CD14-positive monocyte (primary cell): ENCODE results near the gene PLIN1. TPM values are rescaled to one million over a fixed set of nuclear protein-coding genes. Genes with fewer than 3 reads are reported as not detected.

Experiments used
- DNase-seq, 3 donors: peaks; one replicate each; pipeline ENCODE4 v3.0.0-alpha.2; 2011 to 2022
- H2AFZ ChIP-seq: 2 replicates; pipeline ENCODE4 v1.6.0; 2012; ENCODE audit warnings: mild to moderate bottlenecking, low read depth, low read length, inconsistent platforms; ENCODE audit not compliant: insufficient read depth, poor library complexity, severe bottlenecking
- H3K27ac ChIP-seq, 2 donors: 1 replicate in 1 of 2; 2 replicates in 1 of 2; pipeline ENCODE4 v1.5.1; 2012 to 2013; ENCODE audit warnings: low read length in 2 of 2, control low read depth in 1 of 2, inconsistent platforms in 1 of 2, low read depth in 1 of 2, mild to moderate bottlenecking in 1 of 2
- H3K27me3 ChIP-seq, 2 donors: one replicate each; pipeline versions ENCODE4 v1.6.0 to v1.6.1; 2011 to 2013; ENCODE audit warnings: low read length in 2 of 2; ENCODE audit not compliant: control insufficient read depth in 2 of 2, insufficient read depth in 2 of 2
- H3K36me3 ChIP-seq, 2 donors: replicated peaks in 1 of 2; 1 replicate in 1 of 2; 2 replicates in 1 of 2; pipeline versions ENCODE4 v1.5.1 to v1.6.1; 2012 to 2013; ENCODE audit warnings: low read length in 2 of 2, control low read depth in 1 of 2, inconsistent platforms in 1 of 2, mild to moderate bottlenecking in 1 of 2; ENCODE audit not compliant: insufficient read depth in 2 of 2, control insufficient read depth in 1 of 2
- H3K4me1 ChIP-seq, 2 donors: 1 replicate in 1 of 2; 2 replicates in 1 of 2; pipeline versions ENCODE4 v1.5.1 to v1.6.1; 2012 to 2013; ENCODE audit warnings: low read length in 2 of 2, control low read depth in 1 of 2, inconsistent platforms in 1 of 2, mild to moderate bottlenecking in 1 of 2, moderate library complexity in 1 of 2; ENCODE audit not compliant: insufficient read depth in 2 of 2, control insufficient read depth in 1 of 2
- H3K4me2 ChIP-seq: replicated peaks from 2 replicates; pipeline ENCODE3; 2012; ENCODE audit warnings: low read length, moderate library complexity, mild to moderate bottlenecking; ENCODE audit not compliant: poor library complexity, severe bottlenecking; ENCODE audit errors: extremely low read depth
- H3K4me3 ChIP-seq, 3 experiments: fragments of 200-600 bp in 1 of 3; sonication (generic) in 1 of 3; replicated peaks in 1 of 3; 1 replicate in 2 of 3; 2 replicates in 1 of 3; pipeline ENCODE4 v1.5.1; 2011 to 2013; ENCODE audit warnings: low read length in 3 of 3, mild to moderate bottlenecking in 3 of 3, control low read depth in 2 of 3, low read depth in 2 of 3, inconsistent platforms in 1 of 3, moderate library complexity in 1 of 3
- H3K79me2 ChIP-seq: 2 replicates; pipeline ENCODE4 v1.6.0; 2012; ENCODE audit warnings: mild to moderate bottlenecking, control low read depth, inconsistent platforms, low read length, moderate library complexity; ENCODE audit not compliant: insufficient read depth
- H3K9ac ChIP-seq: 2 replicates; pipeline ENCODE4 v1.6.0; 2017; ENCODE audit warnings: low read length, mild to moderate bottlenecking; ENCODE audit not compliant: insufficient read depth, poor library complexity, severe bottlenecking
- H3K9me3 ChIP-seq, 2 donors: replicated peaks in 1 of 2; 1 replicate in 1 of 2; 2 replicates in 1 of 2; pipeline versions ENCODE4 v1.5.1 to v1.6.1; 2012 to 2013; ENCODE audit warnings: low read length in 2 of 2, control low read depth in 1 of 2; ENCODE audit not compliant: control insufficient read depth in 1 of 2, insufficient read depth in 1 of 2
- H4K20me1 ChIP-seq: 2 replicates; pipeline ENCODE4 v1.6.0; 2012; ENCODE audit warnings: mild to moderate bottlenecking, low read length, control low read depth, moderate library complexity; ENCODE audit not compliant: insufficient read depth
- H3K27ac Mint-ChIP-seq, 7 donors: one replicate each; pipeline ENCODE4 v1.8.0; 2020; ENCODE audit warnings: mild to moderate bottlenecking in 7 of 7, mixed read lengths in 7 of 7, moderate library complexity in 6 of 7, inconsistent platforms in 2 of 7
- H3K27me3 Mint-ChIP-seq, 3 donors: one replicate each; pipeline ENCODE4 v1.8.0; 2021 to 2022; ENCODE audit warnings: low read depth in 3 of 3, mild to moderate bottlenecking in 3 of 3, mixed read lengths in 3 of 3, moderate library complexity in 3 of 3, inconsistent platforms in 1 of 3
- H3K36me3 Mint-ChIP-seq, 2 donors: one replicate each; pipeline ENCODE4 v1.8.0; 2020; ENCODE audit warnings: mixed read lengths in 2 of 2, inconsistent platforms in 1 of 2, mild to moderate bottlenecking in 1 of 2
- H3K4me1 Mint-ChIP-seq: one replicate; pipeline ENCODE4 v1.8.0; 2020; ENCODE audit warnings: mild to moderate bottlenecking, mixed read lengths
- H3K4me3 Mint-ChIP-seq, 2 donors: one replicate each; pipeline ENCODE4 v1.8.0; 2020; ENCODE audit warnings: mild to moderate bottlenecking in 2 of 2, mixed read lengths in 2 of 2, moderate library complexity in 1 of 2
- H3K9me3 Mint-ChIP-seq, 7 donors: one replicate each; pipeline ENCODE4 v1.8.0; 2020 to 2022; ENCODE audit warnings: mixed read lengths in 7 of 7, mild to moderate bottlenecking in 6 of 7, moderate library complexity in 6 of 7, inconsistent platforms in 2 of 7
- CTCF ChIP-seq: fragments of 200-600 bp; IDR thresholded peaks from one replicate; pipeline ENCODE4 v1.8.0; 2022; ENCODE audit warnings: antibody characterized with exemption, mild to moderate bottlenecking
- WGBS: methylation state at CpG from one replicate; pipeline ENCODE4 v1.1.5; 2013; ENCODE audit warnings: missing lambda C conversion rate; ENCODE audit not compliant: insufficient coverage; 5-methylcytosine and 5-hydroxymethylcytosine counted together
- intact Hi-C, 2 donors: fragments of 100-400 bp; cut with micrococcal nuclease; formaldehyde crosslinking; loops; one replicate each; pipeline versions ENCODE4 v1.15.0 to v1.15.1; 2023
- polyA plus RNA-seq, 3 donors: library from polyadenylated mRNA; depleted of rRNA in 1 of 3; unstranded in 2 of 3; stranded (reverse) in 1 of 3; fragments of 300-500 nt in 2 of 3; fragments of >200 nt in 1 of 3; fragmentation: Illumina TruSeq in 2 of 3; gene quantifications; 1 replicate in 2 of 3; 2 replicates in 1 of 3; pipeline ENCODE4 v1.2.3, GENCODE V29; 2012 to 2021

PLIN1 gene
- polyA plus RNA-seq, 3 donors, result 0.12 TPM; not detected in 2

GRCh38 chr15:89652131-89652530 lies 27.0 kb downstream of the PLIN1 start:
- Histone ChIP-seq H3K79me2 (no peaks in the 10 kb centered on the region), H3K27ac (no peak overlapping the region), H3K4me3 (no peak overlapping the region), H3K4me2 (no peak overlapping the region), H3K27me3 (peaks cover 30 to 36% of the 10 kb centered on the region in 2 donors), H2AFZ (no peak overlapping the region), H3K9me3 (peaks cover 0 to 5% of the 10 kb centered on the region in 2 donors), H3K4me1 (peaks cover 7 to 14% of the 10 kb centered on the region in 2 donors), H3K9ac (no peak overlapping the region), H3K36me3 (no peaks in the 10 kb centered on the region), H4K20me1 (no peaks in the 10 kb centered on the region)
- no peak overlapping the region for H3K27ac Mint-ChIP-seq
- no peak overlapping the region for H3K4me3 Mint-ChIP-seq
- H3K4me1 Mint-ChIP-seq, result peaks cover 14% of the 10 kb centered on the region
- TF ChIP-seq CTCF, result no peak
- H3K36me3 Mint-ChIP-seq, result peaks cover 7 to 15% of the 10 kb centered on the region in 2 donors
- no peak for DNase-seq
- H3K9me3 Mint-ChIP-seq, result peaks cover 2 to 11% (median 9%) of the 10 kb centered on the region in 7 donors
- 92% methylated on average over 7 of the region's 7 CpGs for WGBS
- intact Hi-C loops, result no loop called here
- H3K27me3 Mint-ChIP-seq, result peaks cover 28 to 45% (median 42%) of the 10 kb centered on the region in 3 donors

GRCh38 chr15:89649716-89650115 lies 29.5 kb downstream of the PLIN1 start:
- Mint-ChIP-seq H3K4me3 (no peak overlapping the region), H3K27me3 (peaks cover 15 to 24% (median 19%) of the 10 kb centered on the region in 3 donors), H3K4me1 (peaks cover 9% of the 10 kb centered on the region), H3K9me3 (peaks cover 2 to 8% (median 5%) of the 10 kb centered on the region in 7 donors), H3K27ac (no peak overlapping the region), H3K36me3 (peaks cover 0 to 7% of the 10 kb centered on the region in 2 donors)
- no peak overlapping the region for H3K27ac ChIP-seq
- H3K4me1 ChIP-seq, result peaks cover 2 to 3% of the 10 kb centered on the region in 2 donors
- 95% methylated on average over 14 of the region's 15 CpGs for WGBS
- H3K9me3 ChIP-seq, result peaks cover 0 to 5% of the 10 kb centered on the region in 2 donors
- TF ChIP-seq CTCF, result no peak
- H3K4me2 ChIP-seq, result no peak overlapping the region
- H4K20me1 ChIP-seq, result no peaks in the 10 kb centered on the region
- DNase-seq, result no peak
- no peak overlapping the region for H3K9ac ChIP-seq
- no peak overlapping the region for H3K4me3 ChIP-seq
- H3K36me3 ChIP-seq, result no peaks in the 10 kb centered on the region
- H3K27me3 ChIP-seq, result peaks cover 13 to 15% of the 10 kb centered on the region in 2 donors
- no peak overlapping the region for H2AFZ ChIP-seq
- intact Hi-C loops, result no loop called here
- H3K79me2 ChIP-seq, result no peaks in the 10 kb centered on the region
